ENCODE data around the gene ABCA12.

ABCA12 gene

GRCh38 chr2:215019521-215020145, 118.8 kb downstream of the ABCA12 start:
- no peak overlapping the region for H3K4me3 ChIP-seq (ENCODE audit: low read depth, low read length)
- no peaks in the 10 kb centered on the region for H3K36me3 ChIP-seq (replicated peaks)
- in situ Hi-C loops (cut with HindIII; ENCODE audit: low pct_ligation_motif_present, low sequenced_read_pairs), result no loop called here
- H3K27ac ChIP-seq, result no peak overlapping the region
- TF ChIP-seq CTCF (IDR thresholded peaks at IDR 0.05; ENCODE audit: low read depth, low read length, missing control alignments), result no peak
- DNase-seq, result no peak
- no peaks in the 10 kb centered on the region for H3K27me3 ChIP-seq (replicated peaks)

GRCh38 chr2:215019085-215019484, 119.3 kb downstream of the ABCA12 start:
- H3K27me3 ChIP-seq (replicated peaks), result no peaks in the 10 kb centered on the region
- H3K4me3 ChIP-seq (ENCODE audit: low read depth, low read length), result no peak overlapping the region
- no peaks in the 10 kb centered on the region for H3K36me3 ChIP-seq (replicated peaks)
- TF ChIP-seq CTCF (IDR thresholded peaks at IDR 0.05; ENCODE audit: low read depth, low read length, missing control alignments), result no peak
- H3K27ac ChIP-seq, result no peak overlapping the region
- no peak for DNase-seq
- in situ Hi-C loops (cut with HindIII; ENCODE audit: low pct_ligation_motif_present, low sequenced_read_pairs), result no loop called here

GRCh38 chr2:215015421-215015820, 123.0 kb downstream of the ABCA12 start:
- H3K36me3 ChIP-seq (replicated peaks), result no peaks in the 10 kb centered on the region
- in situ Hi-C loops (cut with HindIII; ENCODE audit: low pct_ligation_motif_present, low sequenced_read_pairs), result no loop called here

GRCh38 chr2:215010390-215010789, 128.0 kb downstream of the ABCA12 start:
- Histone ChIP-seq H3K27me3 (replicated peaks) (no peaks in the 10 kb centered on the region), H3K27ac (no peak overlapping the region), H3K4me3 (ENCODE audit: low read depth, low read length) (no peak overlapping the region), H3K36me3 (replicated peaks) (no peaks in the 10 kb centered on the region)
- in situ Hi-C loops (cut with HindIII; ENCODE audit: low pct_ligation_motif_present, low sequenced_read_pairs), result no loop called here
- no peak for TF ChIP-seq CTCF (IDR thresholded peaks at IDR 0.05; ENCODE audit: low read depth, low read length, missing control alignments)
- DNase-seq, result no peak

More at GRCh38 chr2:215015421-215015820, 123.0 kb downstream of the ABCA12 start:
- Histone ChIP-seq H3K27ac (no peak overlapping the region), H3K27me3 (replicated peaks) (no peaks in the 10 kb centered on the region), H3K4me3 (ENCODE audit: low read depth, low read length) (no peak overlapping the region)
- TF ChIP-seq CTCF (IDR thresholded peaks at IDR 0.05; ENCODE audit: low read depth, low read length, missing control alignments), result no peak
- DNase-seq, result no peak

DNA sequence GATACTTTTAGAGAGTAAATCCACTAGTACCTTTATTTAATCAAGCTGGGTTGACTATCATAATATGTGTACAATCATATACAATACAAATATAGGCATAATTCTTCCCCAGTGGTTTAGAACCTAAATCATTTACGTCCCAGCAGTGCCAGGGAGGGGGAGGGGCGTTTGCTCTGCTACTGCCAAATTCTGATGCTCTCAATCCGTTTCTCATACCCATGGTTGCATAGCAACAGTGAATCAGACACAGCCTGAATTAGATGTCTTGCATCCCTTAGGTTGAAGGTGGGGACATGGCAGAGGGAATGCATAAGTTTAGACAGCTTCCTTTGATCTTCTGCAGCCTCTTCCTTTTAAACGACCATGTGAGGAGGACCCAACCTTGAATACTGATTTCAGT, 135.4 kb downstream of the ABCA12 start:
- no peaks in the 10 kb centered on the region for H3K36me3 ChIP-seq (replicated peaks)
- TF ChIP-seq CTCF (IDR thresholded peaks at IDR 0.05; ENCODE audit: low read depth, low read length, missing control alignments), result no peak
- no peaks in the 10 kb centered on the region for H3K27me3 ChIP-seq (replicated peaks)
- peak; percentile 8 for DNase-seq
- no peak overlapping the region for H3K4me3 ChIP-seq (ENCODE audit: low read depth, low read length)
- H3K27ac ChIP-seq, result no peak overlapping the region
- in situ Hi-C loops (cut with HindIII; ENCODE audit: low pct_ligation_motif_present, low sequenced_read_pairs), result no loop called here

DNA sequence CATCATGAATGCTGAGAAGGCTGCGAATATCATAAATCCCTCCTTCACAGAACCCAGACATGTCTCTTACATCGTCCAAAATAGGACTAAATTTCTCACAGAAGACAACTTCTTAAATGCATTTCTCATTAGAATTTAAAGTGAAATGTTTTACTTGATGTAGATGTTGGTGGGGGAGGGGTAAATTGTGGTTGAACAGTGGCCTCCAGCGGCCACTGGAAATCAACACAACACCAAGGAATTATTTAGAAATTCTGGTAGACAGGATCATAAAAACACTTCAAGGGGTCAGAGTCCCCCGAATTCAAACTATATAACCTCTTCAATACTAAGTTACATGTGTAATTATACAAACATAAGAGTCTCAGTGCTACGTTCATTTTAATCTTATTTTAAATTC, 135.9 kb downstream of the ABCA12 start:
- Histone ChIP-seq H3K36me3 (replicated peaks) (no peaks in the 10 kb centered on the region), H3K27ac (no peak overlapping the region), H3K4me3 (ENCODE audit: low read depth, low read length) (no peak overlapping the region), H3K27me3 (replicated peaks) (no peaks in the 10 kb centered on the region)
- DNase-seq, result peak; percentile 35
- peak; percentile 72 for TF ChIP-seq CTCF (IDR thresholded peaks at IDR 0.05; ENCODE audit: low read depth, low read length, missing control alignments)
- in situ Hi-C loops (cut with HindIII; ENCODE audit: low pct_ligation_motif_present, low sequenced_read_pairs), result no loop called here

Data from brain microvascular endothelial cell (primary cell).